CD14-positive monocyte (primary cell): ENCODE results near the gene GLYATL1. TPM values are rescaled to one million over a fixed set of nuclear protein-coding genes. Genes with fewer than 3 reads are reported as not detected.

Source experiments
- DNase-seq, 3 donors: peaks; one replicate each; pipeline ENCODE4 v3.0.0-alpha.2; 2011 to 2022
- H2AFZ ChIP-seq: 2 replicates; pipeline ENCODE4 v1.6.0; 2012; ENCODE audit warnings: mild to moderate bottlenecking, low read depth, low read length, inconsistent platforms; ENCODE audit not compliant: insufficient read depth, poor library complexity, severe bottlenecking
- H3K27ac ChIP-seq, 2 donors: 1 replicate in 1 of 2; 2 replicates in 1 of 2; pipeline ENCODE4 v1.5.1; 2012 to 2013; ENCODE audit warnings: low read length in 2 of 2, control low read depth in 1 of 2, inconsistent platforms in 1 of 2, low read depth in 1 of 2, mild to moderate bottlenecking in 1 of 2
- H3K27me3 ChIP-seq, 2 donors: one replicate each; pipeline versions ENCODE4 v1.6.0 to v1.6.1; 2011 to 2013; ENCODE audit warnings: low read length in 2 of 2; ENCODE audit not compliant: control insufficient read depth in 2 of 2, insufficient read depth in 2 of 2
- H3K36me3 ChIP-seq, 2 donors: replicated peaks in 1 of 2; 1 replicate in 1 of 2; 2 replicates in 1 of 2; pipeline versions ENCODE4 v1.5.1 to v1.6.1; 2012 to 2013; ENCODE audit warnings: low read length in 2 of 2, control low read depth in 1 of 2, inconsistent platforms in 1 of 2, mild to moderate bottlenecking in 1 of 2; ENCODE audit not compliant: insufficient read depth in 2 of 2, control insufficient read depth in 1 of 2
- H3K4me1 ChIP-seq, 2 donors: 1 replicate in 1 of 2; 2 replicates in 1 of 2; pipeline versions ENCODE4 v1.5.1 to v1.6.1; 2012 to 2013; ENCODE audit warnings: low read length in 2 of 2, control low read depth in 1 of 2, inconsistent platforms in 1 of 2, mild to moderate bottlenecking in 1 of 2, moderate library complexity in 1 of 2; ENCODE audit not compliant: insufficient read depth in 2 of 2, control insufficient read depth in 1 of 2
- H3K4me2 ChIP-seq: replicated peaks from 2 replicates; pipeline ENCODE3; 2012; ENCODE audit warnings: low read length, moderate library complexity, mild to moderate bottlenecking; ENCODE audit not compliant: poor library complexity, severe bottlenecking; ENCODE audit errors: extremely low read depth
- H3K4me3 ChIP-seq, 3 experiments: fragments of 200-600 bp in 1 of 3; sonication (generic) in 1 of 3; replicated peaks in 1 of 3; 1 replicate in 2 of 3; 2 replicates in 1 of 3; pipeline ENCODE4 v1.5.1; 2011 to 2013; ENCODE audit warnings: low read length in 3 of 3, mild to moderate bottlenecking in 3 of 3, control low read depth in 2 of 3, low read depth in 2 of 3, inconsistent platforms in 1 of 3, moderate library complexity in 1 of 3
- H3K79me2 ChIP-seq: 2 replicates; pipeline ENCODE4 v1.6.0; 2012; ENCODE audit warnings: mild to moderate bottlenecking, control low read depth, inconsistent platforms, low read length, moderate library complexity; ENCODE audit not compliant: insufficient read depth
- H3K9ac ChIP-seq: 2 replicates; pipeline ENCODE4 v1.6.0; 2017; ENCODE audit warnings: low read length, mild to moderate bottlenecking; ENCODE audit not compliant: insufficient read depth, poor library complexity, severe bottlenecking
- H3K9me3 ChIP-seq, 2 donors: replicated peaks in 1 of 2; 1 replicate in 1 of 2; 2 replicates in 1 of 2; pipeline versions ENCODE4 v1.5.1 to v1.6.1; 2012 to 2013; ENCODE audit warnings: low read length in 2 of 2, control low read depth in 1 of 2; ENCODE audit not compliant: control insufficient read depth in 1 of 2, insufficient read depth in 1 of 2
- H4K20me1 ChIP-seq: 2 replicates; pipeline ENCODE4 v1.6.0; 2012; ENCODE audit warnings: mild to moderate bottlenecking, low read length, control low read depth, moderate library complexity; ENCODE audit not compliant: insufficient read depth
- H3K27ac Mint-ChIP-seq, 7 donors: one replicate each; pipeline ENCODE4 v1.8.0; 2020; ENCODE audit warnings: mild to moderate bottlenecking in 7 of 7, mixed read lengths in 7 of 7, moderate library complexity in 6 of 7, inconsistent platforms in 2 of 7
- H3K27me3 Mint-ChIP-seq, 3 donors: one replicate each; pipeline ENCODE4 v1.8.0; 2021 to 2022; ENCODE audit warnings: low read depth in 3 of 3, mild to moderate bottlenecking in 3 of 3, mixed read lengths in 3 of 3, moderate library complexity in 3 of 3, inconsistent platforms in 1 of 3
- H3K36me3 Mint-ChIP-seq, 2 donors: one replicate each; pipeline ENCODE4 v1.8.0; 2020; ENCODE audit warnings: mixed read lengths in 2 of 2, inconsistent platforms in 1 of 2, mild to moderate bottlenecking in 1 of 2
- H3K4me1 Mint-ChIP-seq: one replicate; pipeline ENCODE4 v1.8.0; 2020; ENCODE audit warnings: mild to moderate bottlenecking, mixed read lengths
- H3K4me3 Mint-ChIP-seq, 2 donors: one replicate each; pipeline ENCODE4 v1.8.0; 2020; ENCODE audit warnings: mild to moderate bottlenecking in 2 of 2, mixed read lengths in 2 of 2, moderate library complexity in 1 of 2
- H3K9me3 Mint-ChIP-seq, 7 donors: one replicate each; pipeline ENCODE4 v1.8.0; 2020 to 2022; ENCODE audit warnings: mixed read lengths in 7 of 7, mild to moderate bottlenecking in 6 of 7, moderate library complexity in 6 of 7, inconsistent platforms in 2 of 7
- CTCF ChIP-seq: fragments of 200-600 bp; IDR thresholded peaks from one replicate; pipeline ENCODE4 v1.8.0; 2022; ENCODE audit warnings: antibody characterized with exemption, mild to moderate bottlenecking
- WGBS: methylation state at CpG from one replicate; pipeline ENCODE4 v1.1.5; 2013; ENCODE audit warnings: missing lambda C conversion rate; ENCODE audit not compliant: insufficient coverage; 5-methylcytosine and 5-hydroxymethylcytosine counted together
- intact Hi-C, 2 donors: fragments of 100-400 bp; cut with micrococcal nuclease; formaldehyde crosslinking; loops; one replicate each; pipeline versions ENCODE4 v1.15.0 to v1.15.1; 2023
- polyA plus RNA-seq, 3 donors: library from polyadenylated mRNA; depleted of rRNA in 1 of 3; unstranded in 2 of 3; stranded (reverse) in 1 of 3; fragments of 300-500 nt in 2 of 3; fragments of >200 nt in 1 of 3; fragmentation: Illumina TruSeq in 2 of 3; gene quantifications; 1 replicate in 2 of 3; 2 replicates in 1 of 3; pipeline ENCODE4 v1.2.3, GENCODE V29; 2012 to 2021

GLYATL1 gene
- polyA plus RNA-seq, 3 donors: not detected

GRCh38 chr11:58900479-58901420, 38.5 kb upstream of the GLYATL1 start:
- intact Hi-C loops: loop anchor here in 1 of 2 donors (10.0 kb wide), 1 partner anchor 246 kb away; no protein-coding TSS in a partner anchor

More at GRCh38 chr11:58900479-58901420, 38.5 kb upstream of the GLYATL1 start:
- WGBS: 21% methylated on average over 23 of the region's 36 CpGs
- no peak overlapping the region for H3K27ac ChIP-seq
- peak overlapping the region; percentile 11 for H3K4me2 ChIP-seq
- Mint-ChIP-seq H3K27me3 (peaks cover 21 to 33% (median 28%) of the 10 kb centered on the region in 3 donors), H3K9me3 (peaks cover 0 to 7% (median 2%) of the 10 kb centered on the region in 7 donors), H3K4me3 (peak overlapping the region in 1 of 2 donors; percentile 47), H3K36me3 (peaks cover 0 to 7% of the 10 kb centered on the region in 2 donors), H3K4me1 (peaks cover 30% of the 10 kb centered on the region), H3K27ac (peak overlapping the region in 1 of 7 donors; percentile 52)
- DNase-seq: peak; percentile 29 to 49 (median 49)
- TF ChIP-seq CTCF: peak; percentile 82
- H3K36me3 ChIP-seq: no peaks in the 10 kb centered on the region
- H3K9ac ChIP-seq: no peak overlapping the region
- H3K27me3 ChIP-seq: peaks cover 9 to 19% of the 10 kb centered on the region in 2 donors
- no peaks in the 10 kb centered on the region for H3K9me3 ChIP-seq
- no peaks in the 10 kb centered on the region for H3K79me2 ChIP-seq
- H2AFZ ChIP-seq: peak overlapping the region; percentile 62
- peaks cover 20 to 21% of the 10 kb centered on the region in 2 donors for H3K4me1 ChIP-seq
- H3K4me3 ChIP-seq: no peak overlapping the region
- no peaks in the 10 kb centered on the region for H4K20me1 ChIP-seq
